ENCODE data around the gene APMAP. TPM values are rescaled to one million over a fixed set of nuclear protein-coding genes. Genes with fewer than 3 reads are reported as not detected.

The APMAP gene
- total RNA-seq, 1 donor from 2014 or later: 25.9 TPM

- no peak for DNase-seq
- intact Hi-C loops (cut with micrococcal nuclease): no loop called here
- ATAC-seq: no peak
These were observed 14.0 kb downstream of the APMAP start for GRCh38 chr20:24978513-24978912.

- ATAC-seq (no peak), DNase-seq (no peak)
- intact Hi-C loops (cut with micrococcal nuclease): no loop called here
These were observed 14.8 kb downstream of the APMAP start for GRCh38 chr20:24977797-24978196.

- no peak for ATAC-seq
- DNase-seq: no peak
- intact Hi-C loops (cut with micrococcal nuclease): no loop called here
These were observed 15.2 kb downstream of the APMAP start for GRCh38 chr20:24977336-24977735.

GRCh38 chr20:24972341-24972740, 20.2 kb downstream of the APMAP start:
- intact Hi-C loops (cut with micrococcal nuclease): no loop called here
- no peak for ATAC-seq
- no peak for DNase-seq

- no peak for DNase-seq
- intact Hi-C loops (cut with micrococcal nuclease): no loop called here
- ATAC-seq: no peak
These were observed 21.0 kb downstream of the APMAP start for GRCh38 chr20:24971376-24972101.

- no peak for ATAC-seq
- no peak for DNase-seq
- intact Hi-C loops (cut with micrococcal nuclease): no loop called here
These were observed 21.8 kb downstream of the APMAP start for GRCh38 chr20:24970754-24971153.

GRCh38 chr20:24970030-24970553, 22.5 kb downstream of the APMAP start:
- ATAC-seq (no peak), DNase-seq (no peak)
- intact Hi-C loops (cut with micrococcal nuclease): no loop called here

GRCh38 chr20:24969186-24970029, 23.1 kb downstream of the APMAP start:
- DNase-seq (no peak), ATAC-seq (no peak)
- intact Hi-C loops (cut with micrococcal nuclease): no loop called here

- DNase-seq (no peak), ATAC-seq (no peak)
- intact Hi-C loops (cut with micrococcal nuclease): no loop called here
These were observed 24.2 kb downstream of the APMAP start for GRCh38 chr20:24968278-24968800.

- ATAC-seq: no peak
- DNase-seq: no peak
These were observed 26.1 kb downstream of the APMAP start for GRCh38 chr20:24966317-24967012.

GRCh38 chr20:24965065-24965919, 27.3 kb downstream of the APMAP start:
- no peak for ATAC-seq
- no peak for DNase-seq
- intact Hi-C loops (cut with micrococcal nuclease): no loop called here

More at GRCh38 chr20:24966317-24967012, 26.1 kb downstream of the APMAP start:
- intact Hi-C loops (cut with micrococcal nuclease): no loop called here

- DNase-seq: no peak
- intact Hi-C loops (cut with micrococcal nuclease): no loop called here
- ATAC-seq: no peak
These were observed 28.1 kb downstream of the APMAP start for GRCh38 chr20:24964506-24964840.

GRCh38 chr20:24963672-24964505, 28.7 kb downstream of the APMAP start:
- DNase-seq: no peak
- no peak for ATAC-seq
- intact Hi-C loops (cut with micrococcal nuclease): no loop called here

- ATAC-seq (no peak), DNase-seq (no peak)
- intact Hi-C loops (cut with micrococcal nuclease): no loop called here
These were observed 30.0 kb downstream of the APMAP start for GRCh38 chr20:24962510-24962909.

- no peak for DNase-seq
- intact Hi-C loops (cut with micrococcal nuclease): no loop called here
- ATAC-seq: no peak
These were observed 30.4 kb downstream of the APMAP start for GRCh38 chr20:24962182-24962492.

- ATAC-seq: no peak
- intact Hi-C loops (cut with micrococcal nuclease): no loop called here
These were observed 31.0 kb downstream of the APMAP start for GRCh38 chr20:24961384-24962181.

GRCh38 chr20:24960861-24961260, 31.7 kb downstream of the APMAP start:
- intact Hi-C loops (cut with micrococcal nuclease): no loop called here
- ATAC-seq (no peak), DNase-seq (no peak)

More at GRCh38 chr20:24961384-24962181, 31.0 kb downstream of the APMAP start:
- DNase-seq: no peak

Measured in left ventricle myocardium superior (tissue), 1 donor.